ENCODE measurements around the gene TEX2.

- TF ChIP-seq CTCF (IDR thresholded peaks at IDR 0.05), result no peak
- TF ChIP-seq POLR2A (IDR thresholded peaks at IDR 0.05), result no peak
Measured at GRCh38 chr17:64123114-64123513, 139.9 kb downstream of the TEX2 start.

Data from Peyer's patch (tissue), 4 donors.